GDM1 (cell line): ENCODE measurements around the gene ADAM21.
"Not testable (repeated sequence)": the region's sequence is repeated elsewhere in the genome, so short reads cannot be mapped to it uniquely, and the experiment has no call there.

ENCODE experiments used
- DNase-seq: peaks from one replicate; lab custom pipeline; 2025; lab: John Stamatoyannopoulos, UW

The ADAM21 gene

DNA sequence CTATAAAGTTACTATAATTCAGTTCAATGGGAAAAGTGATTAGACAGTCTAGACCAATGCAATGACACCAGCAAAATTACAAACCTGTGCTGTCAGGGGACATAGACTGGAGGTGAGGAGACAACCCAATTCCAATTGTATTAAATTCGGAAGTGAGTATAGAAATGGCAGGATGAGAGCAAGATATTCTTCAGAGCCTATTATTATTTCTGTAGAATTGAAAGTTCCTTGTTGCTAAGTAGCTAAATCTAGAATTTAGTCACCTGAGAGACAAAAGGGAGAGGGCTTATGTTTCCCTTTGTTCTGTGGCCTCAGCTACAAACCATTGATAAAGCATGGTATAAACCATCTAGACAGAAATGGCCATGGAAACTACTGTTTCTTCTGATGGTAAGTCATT, at the start of gene ADAM21:
ADAM21 (plus strand) TSS at position 301 of the 400 bp plus-strand sequence. CDS start 5,326 bp downstream, outside the sequence.
- DNase-seq: no peak

DNA sequence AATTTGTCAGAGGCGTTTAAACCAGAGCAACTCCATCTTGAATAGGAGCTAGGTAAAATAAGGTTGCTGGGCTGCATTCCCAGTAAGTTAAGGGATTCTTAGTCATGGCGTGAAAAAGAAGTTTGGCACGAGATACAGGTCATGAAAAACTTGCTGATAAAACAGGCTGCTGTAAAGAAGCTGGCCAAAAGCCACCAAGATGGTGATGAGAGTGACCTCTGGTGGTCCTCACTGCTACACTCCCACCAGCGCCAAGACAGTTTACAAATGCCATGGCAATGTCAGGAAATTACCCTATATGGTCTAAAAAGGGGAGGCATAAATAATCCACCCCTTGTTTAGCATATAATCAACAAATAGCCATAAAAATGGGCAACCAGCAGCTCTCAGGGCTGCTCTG, 48.6 kb upstream of the ADAM21 start:
- DNase-seq: not testable (repeated sequence)

DNA sequence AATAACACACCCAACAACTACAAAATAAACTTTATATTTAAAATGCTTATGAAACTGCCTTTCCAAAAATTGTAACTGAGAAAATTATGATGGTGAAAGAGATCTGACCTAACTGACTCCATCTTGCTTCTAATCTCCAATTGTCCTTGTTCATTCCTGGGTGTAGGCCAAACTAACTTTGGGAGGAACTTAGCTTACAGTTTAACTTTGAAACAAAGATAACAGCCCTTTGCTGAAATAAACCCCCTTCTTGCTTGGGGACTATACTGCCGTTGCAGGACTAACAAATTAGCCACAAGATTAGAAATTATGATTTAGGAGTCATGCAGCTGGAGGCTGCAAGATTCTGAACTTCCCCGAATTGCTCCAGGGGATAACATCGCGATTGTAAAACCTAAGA, 45.8 kb upstream of the ADAM21 start:
- not testable (repeated sequence) for DNase-seq

DNA sequence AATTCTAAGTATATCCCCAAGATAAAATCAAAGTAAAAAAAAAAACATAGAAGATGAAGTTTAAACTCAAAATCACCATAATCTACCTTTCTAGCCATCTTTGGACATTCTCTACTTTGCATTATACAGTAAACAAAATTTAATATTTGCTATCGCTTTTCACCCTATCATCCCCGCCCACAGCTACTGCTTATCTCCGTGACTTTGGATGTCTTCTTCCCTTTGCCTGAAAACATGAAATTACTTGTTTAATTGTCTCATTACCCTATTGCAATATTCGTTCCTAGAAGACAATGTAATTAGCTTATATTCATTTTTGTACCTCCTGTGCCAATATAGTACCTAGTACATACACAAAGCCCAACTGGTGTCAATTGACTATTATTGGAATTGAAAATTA, 44.4 kb upstream of the ADAM21 start:
- DNase-seq: no peak

DNA sequence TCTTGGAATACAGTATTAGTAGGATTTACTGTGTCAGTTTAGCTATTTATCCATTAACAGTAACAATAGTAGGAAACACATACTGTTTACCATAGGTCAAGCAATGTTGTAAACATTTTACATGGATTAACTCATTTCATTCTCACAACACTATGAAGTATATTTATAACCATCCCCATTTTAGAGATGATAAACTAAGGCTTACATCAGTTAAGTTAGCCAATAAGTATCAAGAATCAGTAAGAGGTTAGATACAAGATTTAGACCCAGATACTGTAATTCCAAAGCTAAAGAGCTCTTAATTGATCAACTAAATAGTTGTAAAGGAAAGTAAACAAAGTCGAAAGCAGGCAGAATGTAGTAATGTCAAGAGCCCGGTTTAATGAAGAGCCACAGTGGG, 36.2 kb upstream of the ADAM21 start:
- DNase-seq: no peak

DNA sequence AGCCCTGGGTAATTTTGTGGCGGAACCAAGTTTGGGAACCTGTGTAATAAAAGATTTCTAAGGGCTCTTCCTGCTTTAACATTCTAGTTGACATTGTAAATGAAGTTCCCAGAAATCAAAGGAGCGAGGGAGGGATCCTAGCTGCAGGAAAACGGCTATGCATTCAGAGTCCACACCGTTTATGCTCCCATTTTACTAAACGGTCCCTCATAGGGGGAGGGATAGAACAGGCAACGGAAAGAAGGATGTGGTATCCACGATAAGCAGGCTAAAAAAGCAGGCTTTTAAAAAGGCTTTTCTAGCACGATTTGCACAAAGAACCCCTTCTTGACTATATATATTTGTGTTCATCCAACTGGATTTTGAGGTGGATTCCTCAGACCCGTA, 35.6 kb upstream of the ADAM21 start:
- no peak for DNase-seq

DNA sequence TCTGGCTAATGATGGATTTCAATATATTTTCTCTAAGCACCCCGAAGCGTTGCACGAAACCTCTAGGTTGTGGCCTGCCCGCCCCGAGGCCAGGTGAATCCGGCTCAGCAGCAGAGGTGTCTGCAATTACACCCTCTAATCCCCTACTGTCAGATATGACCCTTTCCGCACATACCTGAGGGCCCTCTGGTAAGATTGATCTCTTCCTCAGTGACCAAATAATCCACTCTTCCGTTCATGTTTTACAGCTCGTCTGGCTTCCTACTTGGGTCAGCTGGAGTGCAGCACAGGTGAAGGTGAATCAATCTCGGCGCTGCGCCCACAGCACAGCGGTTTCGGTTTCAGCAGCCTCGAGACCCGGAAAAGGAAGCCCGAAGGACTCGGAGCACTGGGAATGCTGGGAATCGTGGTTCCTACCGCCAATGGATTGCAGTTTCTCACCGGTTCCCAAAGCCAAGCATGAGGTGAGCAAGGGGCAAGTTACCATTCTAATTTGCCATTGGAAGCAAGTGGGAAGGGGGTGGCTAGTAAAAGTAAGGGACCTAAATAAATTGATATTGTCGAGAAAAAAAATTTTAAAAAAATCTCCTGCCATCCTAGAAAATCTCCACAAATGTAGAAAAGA, 35.1 kb upstream of the ADAM21 start, which contains the start of gene SYNJ2BP:
SYNJ2BP (minus strand) TSS at position 366 of the 625 bp plus-strand sequence; CDS start at position 239, 127 bp downstream.
- peak; percentile 19 for DNase-seq

DNA sequence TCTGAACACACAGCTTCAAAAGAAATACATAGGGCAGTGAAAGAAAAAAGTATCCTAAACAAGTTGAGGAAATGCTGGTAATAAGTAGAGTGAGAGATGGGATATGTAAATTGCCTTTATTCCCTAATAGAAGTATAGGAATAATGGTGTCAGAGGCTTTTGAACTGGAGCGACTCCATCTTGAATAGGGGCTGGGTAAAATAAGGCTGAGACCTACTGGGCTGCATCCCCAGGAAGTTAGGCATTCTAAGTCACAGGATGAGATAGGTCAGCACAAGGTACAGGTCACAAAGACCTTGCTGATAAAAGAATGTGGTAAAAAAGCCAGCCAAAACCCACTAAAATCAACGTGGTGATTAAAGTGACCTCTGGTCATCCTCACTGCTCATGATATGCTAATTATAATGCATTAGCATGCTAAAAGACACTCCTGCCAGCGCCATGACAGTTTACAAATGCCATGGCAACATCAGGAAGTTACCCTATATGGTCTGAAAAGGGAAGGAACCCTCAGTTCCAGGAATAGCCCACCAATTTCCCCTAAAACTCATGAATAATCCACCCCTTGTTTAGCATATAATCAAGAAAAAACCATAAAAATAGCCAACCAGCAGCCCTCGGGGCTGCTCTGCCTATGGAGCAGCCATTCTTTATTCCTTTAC, 32.6 kb upstream of the ADAM21 start:
- not testable (repeated sequence) for DNase-seq

DNA sequence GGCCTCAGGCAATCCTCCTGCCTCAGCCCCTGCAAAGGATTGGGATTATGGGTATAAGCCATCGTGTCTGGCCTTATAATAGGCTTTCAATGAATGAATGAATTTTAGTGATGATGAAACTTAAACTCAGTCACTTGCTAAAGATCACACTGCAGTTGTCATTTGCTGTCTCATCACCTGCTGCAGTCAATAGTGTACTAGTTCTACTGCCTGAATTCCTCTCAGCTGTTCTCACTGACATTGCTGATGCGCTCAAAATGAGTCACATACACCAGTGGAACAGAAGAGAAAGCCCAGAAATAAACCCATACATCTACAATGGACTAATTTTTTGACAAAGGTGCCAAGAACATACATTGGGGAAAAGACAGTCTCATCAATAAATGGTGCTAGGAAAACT, 29.4 kb upstream of the ADAM21 start:
- no peak for DNase-seq

DNA sequence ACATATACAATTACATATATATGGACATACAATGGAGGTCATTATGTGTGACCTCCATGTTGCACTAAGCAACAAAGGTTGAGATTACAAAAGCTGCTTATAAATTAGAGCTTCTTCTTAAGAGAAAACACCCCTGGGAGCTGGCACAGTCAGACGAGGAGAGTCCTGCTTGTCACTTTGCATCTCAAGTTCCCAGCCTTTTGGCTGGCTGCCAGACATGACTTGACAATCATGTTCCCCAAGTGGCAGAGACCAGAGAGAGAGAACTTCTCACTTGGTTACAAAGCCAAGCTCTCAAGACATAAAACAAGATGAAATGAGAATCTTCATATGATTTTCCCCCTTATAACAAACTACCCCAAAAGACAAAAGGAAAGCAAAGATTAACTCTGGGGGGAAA, 26.6 kb upstream of the ADAM21 start:
- no peak for DNase-seq

DNA sequence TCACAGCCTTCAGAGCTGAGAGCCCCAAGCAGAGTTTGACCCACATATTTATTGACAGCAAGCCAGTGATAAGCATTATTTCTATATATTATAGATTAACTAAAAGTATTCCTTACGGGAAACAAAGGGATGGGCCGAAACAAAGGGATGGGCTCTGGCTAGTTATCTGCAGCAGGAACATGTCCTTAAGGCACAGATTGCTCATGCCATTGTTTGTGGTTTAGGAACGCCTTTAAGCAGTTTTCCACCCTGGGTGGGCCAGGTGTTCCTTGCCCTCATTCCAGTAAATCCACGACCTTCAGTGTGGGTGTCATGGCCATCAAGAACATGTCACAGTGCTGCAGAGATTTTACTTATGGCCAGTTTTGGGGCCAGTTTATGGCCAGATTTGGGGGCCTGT, 25.4 kb upstream of the ADAM21 start:
- DNase-seq: not testable (repeated sequence)

DNA sequence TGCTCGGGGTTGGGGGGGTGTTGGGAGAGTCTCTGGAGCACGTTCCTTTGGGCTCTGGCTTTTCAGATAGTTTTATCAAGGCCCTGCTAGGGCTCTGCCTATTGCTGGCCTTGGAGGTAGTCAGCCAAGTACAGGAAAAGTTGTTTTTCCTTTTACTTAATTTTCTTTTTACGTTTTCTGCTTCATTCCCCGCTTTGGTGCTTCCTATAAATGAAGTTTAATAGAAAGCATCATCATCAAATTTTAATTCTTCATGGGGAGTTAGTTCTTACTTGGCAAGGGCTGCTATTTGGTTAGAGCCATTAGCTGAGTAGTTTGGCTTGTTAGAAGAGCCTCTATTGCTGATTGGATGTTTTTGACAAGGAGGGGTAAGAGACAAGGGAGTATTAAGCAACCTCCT, 15.1 kb upstream of the ADAM21 start:
- DNase-seq: no peak

DNA sequence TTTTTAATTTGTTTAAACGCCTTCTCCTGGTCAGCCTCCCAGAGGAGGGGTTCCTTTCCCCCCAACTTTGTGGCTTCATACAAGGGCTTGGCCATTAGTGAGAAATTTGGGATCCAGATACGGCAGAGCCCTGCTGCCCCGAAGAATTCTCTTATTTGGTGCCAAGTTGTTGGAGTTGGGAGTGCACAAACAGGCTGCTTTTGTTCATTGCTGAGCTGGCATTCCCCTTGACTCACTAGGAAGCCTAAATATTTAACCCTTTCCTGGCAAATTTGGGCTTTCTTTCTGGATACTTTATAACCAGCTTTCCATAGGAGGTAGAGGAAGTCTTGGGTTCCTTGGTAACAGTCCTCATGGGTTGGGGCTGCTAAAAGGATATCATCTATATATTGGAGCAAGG, 10.3 kb upstream of the ADAM21 start:
- DNase-seq: no peak

DNA sequence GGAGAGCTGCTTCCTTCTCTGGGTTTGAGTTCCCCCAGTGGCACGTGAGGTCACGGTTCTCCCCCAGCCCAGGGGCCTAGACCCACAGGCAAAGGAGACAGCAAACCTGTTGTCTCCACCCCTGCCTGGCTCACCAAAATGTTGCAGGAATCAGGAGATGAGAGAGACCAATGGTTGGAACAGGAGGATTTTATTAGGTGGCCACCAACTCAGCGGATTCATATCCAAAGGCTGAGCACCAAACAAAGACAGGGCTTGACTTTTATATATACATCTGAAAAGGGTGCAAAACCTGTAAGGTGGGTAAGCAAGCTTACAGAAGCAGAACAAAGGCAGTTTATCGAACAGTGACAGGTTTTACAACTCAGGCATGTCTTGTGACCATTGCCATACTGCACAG, 9.2 kb upstream of the ADAM21 start:
- no peak for DNase-seq

DNA sequence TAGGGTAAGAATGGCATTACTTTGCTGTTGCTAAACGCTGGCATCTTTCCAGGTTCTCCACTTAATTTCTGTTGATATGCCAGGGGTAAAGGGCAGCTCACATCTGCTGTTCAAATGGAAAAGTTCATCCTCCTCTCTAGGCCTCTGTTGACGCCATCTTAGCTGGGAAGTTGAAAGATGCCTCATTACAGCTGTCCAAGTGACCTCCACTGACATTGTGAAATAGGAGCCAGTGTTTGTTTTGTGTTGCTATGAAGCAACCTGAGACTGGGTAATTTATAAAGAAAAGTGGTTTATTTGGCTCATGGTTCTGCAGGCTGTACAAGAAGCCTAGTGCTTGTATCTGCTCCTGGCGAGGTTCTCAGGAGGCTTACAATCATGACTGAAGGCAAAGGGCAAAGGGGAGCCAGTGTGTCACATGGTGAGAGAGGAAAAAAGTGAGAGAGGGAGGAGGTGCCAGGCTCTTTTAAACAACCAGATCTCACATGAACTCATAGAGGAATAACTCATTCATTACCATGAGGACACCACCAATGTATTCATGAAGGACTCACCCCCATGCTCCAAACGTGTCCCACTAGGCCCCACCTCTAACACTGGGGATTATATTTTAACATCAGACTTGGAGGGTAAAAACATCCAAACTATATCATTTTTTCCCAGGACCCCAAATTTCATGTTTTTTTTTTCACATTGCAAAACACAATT, 3.2 kb upstream of the ADAM21 start:
- DNase-seq: no peak

DNA sequence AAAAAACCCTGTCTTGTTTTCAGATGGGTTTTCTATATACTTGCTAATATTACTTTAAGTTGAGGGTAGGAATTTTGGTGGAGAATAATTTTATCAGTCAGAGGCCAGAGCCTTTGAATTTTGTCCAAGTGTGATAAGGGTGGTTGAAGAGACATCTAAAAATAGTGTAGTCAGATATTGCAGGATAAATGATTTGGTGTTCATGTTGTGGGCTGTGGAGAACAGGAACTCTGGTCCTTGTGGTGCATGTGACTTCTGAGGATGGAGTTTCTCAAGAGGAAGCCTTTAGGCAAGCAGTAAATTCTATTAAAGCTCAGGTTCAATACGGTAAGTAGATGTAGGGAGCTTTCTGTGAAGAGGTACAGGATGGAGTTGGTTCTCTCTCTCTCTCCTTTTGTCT, 2.8 kb downstream of the ADAM21 start:
- DNase-seq: no peak

DNA sequence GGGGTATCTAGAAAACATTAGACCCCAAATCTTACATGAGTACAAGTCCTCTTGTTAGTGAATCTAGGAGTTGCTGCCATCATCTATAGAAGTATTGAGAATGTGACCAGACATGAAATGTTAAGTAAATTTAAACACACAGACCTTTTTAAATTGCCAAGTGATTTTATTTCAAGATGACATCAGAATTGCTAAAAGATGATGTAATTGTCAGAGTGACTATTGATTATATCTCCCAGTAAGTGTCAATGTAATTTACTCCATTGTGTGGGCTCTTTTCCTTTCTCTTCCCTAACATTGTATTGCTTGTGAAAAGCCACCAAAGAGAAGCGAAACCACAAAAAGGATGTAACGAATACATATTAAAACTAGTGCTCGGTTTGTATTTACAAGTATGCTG, 16.8 kb downstream of the ADAM21 start:
- DNase-seq: no peak

DNA sequence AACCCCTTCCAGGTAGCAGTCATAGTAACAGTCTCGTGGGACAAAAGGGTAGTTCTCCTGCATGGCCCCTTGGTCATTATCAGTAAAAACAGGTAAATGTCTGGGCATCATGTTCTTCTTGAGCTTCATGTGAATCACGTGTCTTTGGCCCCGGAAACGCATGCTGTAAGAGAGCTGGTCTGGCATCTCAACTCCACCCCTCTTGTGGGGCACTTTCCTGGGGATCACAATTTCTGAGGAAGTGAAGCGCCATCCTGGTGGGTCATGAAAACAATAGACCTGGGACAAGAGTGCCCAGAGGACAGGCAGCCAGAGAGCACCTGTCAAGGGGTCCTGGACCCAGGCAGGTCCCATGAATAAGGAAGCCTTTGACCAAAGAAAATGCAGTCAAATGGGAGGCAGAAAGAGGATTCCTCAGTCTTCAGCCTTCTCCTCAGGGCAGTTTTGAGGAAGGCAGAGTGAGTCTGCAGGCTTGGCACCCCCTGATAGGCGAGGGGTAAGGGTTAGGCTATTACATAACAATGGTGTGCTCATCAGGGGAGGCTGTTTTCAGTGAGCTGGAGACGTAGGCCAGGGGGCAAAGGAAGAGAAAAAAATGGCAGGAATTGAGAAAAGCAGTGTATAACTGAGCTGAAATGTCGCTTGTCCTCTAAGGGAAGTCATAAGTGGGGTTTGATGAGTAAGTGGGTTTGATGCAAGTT, 19.0 kb downstream of the ADAM21 start:
- not testable (repeated sequence) for DNase-seq

DNA sequence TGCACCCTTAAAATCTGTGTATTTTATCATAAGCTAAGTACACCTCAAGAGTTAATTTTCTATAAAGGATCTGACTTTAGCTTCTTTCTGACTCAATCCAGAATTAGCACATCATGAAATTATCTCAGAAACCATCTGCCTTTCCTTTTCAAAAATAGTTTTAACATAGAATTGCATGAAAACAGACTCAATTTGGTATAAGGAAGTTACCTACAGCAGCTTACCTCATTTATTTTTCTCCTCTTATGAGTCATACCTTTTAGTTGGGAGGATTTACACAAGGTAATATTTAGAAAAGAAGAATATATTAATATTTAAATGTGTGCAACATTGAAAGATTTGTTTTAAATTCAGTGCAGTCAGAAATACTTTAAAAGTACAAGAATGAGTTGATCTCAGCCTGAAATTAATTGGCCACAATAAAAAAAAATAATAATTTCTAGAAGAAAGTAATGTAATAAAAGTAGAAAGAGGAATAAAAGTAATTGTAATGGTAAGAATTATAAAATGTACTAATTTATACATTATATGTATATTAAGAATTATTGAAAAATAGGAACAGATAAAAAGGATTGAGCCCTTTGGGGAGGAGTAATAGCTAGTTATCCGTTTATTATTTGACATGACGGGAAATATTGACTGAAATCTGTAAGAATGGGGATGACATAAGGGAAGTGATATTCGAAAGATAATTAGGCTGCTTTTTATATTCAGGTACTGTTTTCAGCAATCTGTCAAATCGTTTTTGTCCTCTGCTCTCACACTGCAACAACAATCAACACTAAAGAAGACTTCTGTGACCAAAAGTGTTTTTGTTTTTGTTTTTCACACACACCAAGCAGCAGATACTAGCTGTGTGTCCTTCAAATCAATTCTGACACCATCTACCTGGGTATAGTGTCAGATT, 20.5 kb downstream of the ADAM21 start:
- DNase-seq: no peak

DNA sequence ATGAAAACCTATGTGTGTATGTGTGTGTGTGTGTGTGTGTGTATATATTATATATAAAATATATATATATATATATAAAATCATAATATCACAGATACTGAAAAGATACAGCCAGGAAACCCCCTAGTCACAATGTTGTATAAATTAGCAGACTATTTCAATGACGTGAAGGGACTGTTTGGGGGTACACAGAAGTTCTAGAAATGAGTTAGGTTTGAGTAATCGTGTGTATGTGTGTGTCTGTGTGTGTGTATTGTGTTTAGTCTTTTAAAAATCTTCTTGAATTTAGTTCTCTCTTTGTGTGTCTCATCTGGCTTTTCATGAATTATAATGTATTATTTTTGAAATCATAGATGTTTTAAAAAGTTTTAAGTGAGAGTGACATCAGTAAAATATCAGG, 21.9 kb downstream of the ADAM21 start:
- no peak for DNase-seq

DNA sequence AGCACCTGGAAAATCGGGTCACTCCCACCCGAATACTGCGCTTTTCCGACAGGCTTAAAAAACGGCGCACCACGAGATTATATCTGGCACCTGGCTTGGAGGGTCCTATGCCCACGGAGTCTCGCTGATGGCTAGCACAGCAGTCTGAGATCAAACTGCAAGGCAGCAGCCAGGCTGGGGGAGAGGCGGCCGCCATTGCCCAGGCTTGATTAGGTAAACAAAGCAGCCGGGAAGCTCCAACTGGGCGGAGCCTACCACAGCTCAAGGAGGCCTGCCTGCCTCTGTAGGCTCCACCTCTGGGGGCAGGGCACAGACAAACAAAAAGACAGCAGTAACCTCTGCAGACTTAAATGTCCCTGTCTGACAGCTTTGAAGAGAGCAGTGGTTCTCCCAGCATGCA, 23.5 kb downstream of the ADAM21 start:
- DNase-seq: not testable (repeated sequence)
